GM18861 (cell line): ENCODE results near the gene SNRNP35.
"Not testable (repeated sequence)": the region's sequence is repeated elsewhere in the genome, so short reads cannot be mapped to it uniquely, and the experiment has no call there.

ENCODE experiments used
- ATAC-seq: cut with Tn5 transposase; IDR thresholded peaks from one replicate; pipeline ENCODE4 v1.9.1; 2021; ENCODE audit not compliant: unreplicated experiment

Gene SNRNP35

GRCh38 chr12:123457980-123458779, at the start of gene SNRNP35:
TSS of gene SNRNP35 (plus strand) at chr12:123458139. CDS start at chr12:123465541, 7,402 bp downstream.
- peak; percentile 50 for ATAC-seq

GRCh38 chr12:123408619-123409018, 49.3 kb upstream of the SNRNP35 start:
- not testable (repeated sequence) for ATAC-seq

GRCh38 chr12:123409284-123410040, 48.5 kb upstream of the SNRNP35 start:
- not testable (repeated sequence) for ATAC-seq

- no peak for ATAC-seq
Measured at GRCh38 chr12:123410041-123410412, 47.9 kb upstream of the SNRNP35 start.

GRCh38 chr12:123421314-123421713, 36.6 kb upstream of the SNRNP35 start:
- no peak for ATAC-seq

GRCh38 chr12:123427036-123427769, 30.7 kb upstream of the SNRNP35 start:
- peak; percentile 82 for ATAC-seq

- ATAC-seq: no peak
Measured at GRCh38 chr12:123428591-123428990, 29.3 kb upstream of the SNRNP35 start.

- not testable (repeated sequence) for ATAC-seq
Measured at GRCh38 chr12:123429101-123429500, 28.8 kb upstream of the SNRNP35 start.

- ATAC-seq: not testable (repeated sequence)
Measured at GRCh38 chr12:123431951-123432817, 25.8 kb upstream of the SNRNP35 start.

GRCh38 chr12:123433615-123434014, 24.3 kb upstream of the SNRNP35 start:
- ATAC-seq: no peak

- no peak for ATAC-seq
Measured at GRCh38 chr12:123435636-123436016, 22.3 kb upstream of the SNRNP35 start.

- ATAC-seq: peak; percentile 65
Measured at GRCh38 chr12:123436017-123436964, 21.6 kb upstream of the SNRNP35 start, which contains the start of gene RILPL2. TSS of gene RILPL2 (minus strand) at chr12:123436684. CDS start at chr12:123436420, 264 bp downstream.

GRCh38 chr12:123441523-123442164, 16.3 kb upstream of the SNRNP35 start:
- ATAC-seq: peak; percentile 55

GRCh38 chr12:123442774-123443173, 15.2 kb upstream of the SNRNP35 start:
- ATAC-seq: no peak

- no peak for ATAC-seq
Measured at GRCh38 chr12:123444092-123445026, 13.6 kb upstream of the SNRNP35 start.

- no peak for ATAC-seq
Measured at GRCh38 chr12:123445388-123446332, 12.3 kb upstream of the SNRNP35 start.

- no peak for ATAC-seq
Measured at GRCh38 chr12:123446333-123446713, 11.6 kb upstream of the SNRNP35 start.
